Measurements from ENCODE around the gene PPP1R18.

DNA sequence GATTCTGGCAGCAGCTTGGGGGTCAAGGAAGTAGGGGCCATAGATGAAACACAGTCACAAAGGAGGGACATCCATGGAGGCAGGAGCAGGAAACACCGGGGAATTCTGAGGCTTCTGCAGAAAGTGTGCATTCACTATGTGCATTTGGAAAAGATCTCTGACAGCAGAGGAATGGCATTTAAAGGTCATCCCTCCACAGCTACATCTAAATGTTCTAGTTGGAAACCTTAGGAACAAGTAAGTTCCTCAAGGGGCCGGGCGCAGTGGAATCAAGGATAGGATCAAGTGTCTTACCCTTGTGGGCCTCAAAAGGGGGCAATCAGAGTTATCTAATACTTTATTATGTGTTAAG lies 30.7 kb downstream of the PPP1R18 start:
- TF ChIP-seq NFRKB (IDR thresholded peaks at IDR 0.05) (no peak), SP1 (IDR thresholded peaks at IDR 0.05) (no peak), FOXM1 (IDR thresholded peaks at IDR 0.05; ENCODE audit: borderline replicate concordance) (no peak), ELF4 (IDR thresholded peaks at IDR 0.05) (no peak), L3MBTL2 (conservative IDR thresholded peaks at IDR 0.05) (no peak), BHLHE40 (IDR thresholded peaks at IDR 0.05; ENCODE audit: borderline replicate concordance) (no peak), ZNF384 (IDR thresholded peaks at IDR 0.05) (no peak), HDGF (IDR thresholded peaks at IDR 0.05; ENCODE audit: borderline replicate concordance) (no peak)

Measured in HEK293T (cell line).